HG02759 (cell line): ENCODE measurements around the gene CDH1.

Source experiments
- ATAC-seq: cut with Tn5 transposase; IDR thresholded peaks from one replicate; pipeline ENCODE4 v1.9.1; 2021; ENCODE audit warnings: mild to moderate bottlenecking, moderate library complexity; ENCODE audit not compliant: unreplicated experiment

The CDH1 gene

DNA sequence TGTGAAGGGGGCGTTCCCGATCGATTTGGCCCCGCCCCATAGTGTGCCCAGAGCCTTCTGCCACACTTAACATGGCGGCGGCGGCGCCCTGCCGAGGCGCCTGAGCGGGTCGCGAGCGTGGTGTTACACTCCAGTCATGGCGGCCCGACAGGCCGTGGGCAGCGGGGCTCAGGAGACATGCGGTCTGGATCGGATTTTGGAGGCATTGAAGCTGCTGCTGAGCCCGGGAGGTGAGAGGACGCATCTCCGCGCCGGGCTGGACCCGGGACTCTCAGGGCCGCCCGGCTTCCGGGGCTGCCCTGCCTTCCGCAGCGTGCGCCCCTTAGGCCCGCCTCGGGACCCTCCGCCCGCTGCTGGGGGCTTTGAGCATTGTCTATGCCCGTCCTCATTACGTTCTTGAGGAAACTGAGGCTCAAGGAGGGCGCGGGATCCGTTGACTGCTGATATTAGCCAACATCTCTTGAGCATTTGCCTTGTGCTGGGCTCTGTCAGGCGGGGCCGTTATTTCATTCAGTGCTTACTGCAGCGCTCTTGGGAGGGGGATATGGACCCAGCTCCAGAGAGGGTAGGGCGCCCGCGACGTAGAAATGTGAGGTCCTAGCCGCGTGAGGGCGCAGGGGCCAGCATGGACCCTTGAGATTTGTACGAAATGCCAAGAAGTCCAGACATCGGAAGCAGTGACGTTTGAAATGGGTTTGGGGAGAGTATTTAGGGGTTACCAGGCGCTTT is 106.6 kb downstream of the CDH1 start, which contains the start of gene TANGO6:
Gene TANGO6, plus strand, starts transcription at position 50 of the 729 bp plus-strand sequence. Its CDS starts 87 bp downstream, at position 137.
- ATAC-seq = peak; percentile 89

GRCh38 chr16:68844211-68844564 is 107.1 kb downstream of the CDH1 start:
- ATAC-seq = no peak

DNA sequence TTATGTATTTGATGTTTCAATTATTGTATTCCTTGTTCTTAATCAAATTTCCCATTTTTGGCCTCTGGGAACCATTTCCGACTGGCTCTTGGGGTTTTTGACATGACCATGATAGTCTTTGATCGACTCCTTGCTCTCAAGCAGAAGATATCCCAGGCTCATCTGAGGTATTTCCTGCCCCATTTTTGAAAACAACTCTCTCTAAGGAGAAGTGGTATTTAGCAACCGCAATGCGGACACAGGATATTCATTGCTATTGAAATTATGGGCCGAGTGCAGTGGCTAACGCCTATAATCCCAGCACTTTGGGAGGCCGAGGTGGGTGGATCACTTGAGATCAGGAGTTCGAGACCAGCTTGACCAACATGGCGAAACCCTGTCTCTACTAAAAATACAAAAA is 111.7 kb downstream of the CDH1 start:
- no peak for ATAC-seq

- no peak for ATAC-seq
These were observed 113.4 kb downstream of the CDH1 start for GRCh38 chr16:68850481-68850880.

DNA sequence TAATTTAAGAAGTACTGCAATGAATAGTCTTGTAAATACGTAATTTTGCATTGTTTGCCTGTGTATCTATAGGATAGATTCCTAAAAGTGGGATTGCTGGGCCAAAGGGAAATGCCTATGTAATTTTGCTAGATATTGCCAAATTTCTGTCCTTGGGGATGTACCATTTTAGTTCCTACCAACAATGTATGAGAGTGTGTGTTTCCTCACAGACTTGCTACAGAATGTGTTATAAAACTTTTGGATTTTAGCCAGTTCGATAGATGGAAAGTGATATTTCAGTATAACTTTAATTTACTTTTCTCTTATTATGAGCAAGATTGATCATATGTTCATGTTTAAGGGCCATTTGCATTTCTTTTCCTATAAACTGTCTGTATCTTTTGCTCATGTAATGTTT is 114.5 kb downstream of the CDH1 start:
- ATAC-seq = no peak

GRCh38 chr16:68857479-68857878 is 120.4 kb downstream of the CDH1 start:
- no peak for ATAC-seq

DNA sequence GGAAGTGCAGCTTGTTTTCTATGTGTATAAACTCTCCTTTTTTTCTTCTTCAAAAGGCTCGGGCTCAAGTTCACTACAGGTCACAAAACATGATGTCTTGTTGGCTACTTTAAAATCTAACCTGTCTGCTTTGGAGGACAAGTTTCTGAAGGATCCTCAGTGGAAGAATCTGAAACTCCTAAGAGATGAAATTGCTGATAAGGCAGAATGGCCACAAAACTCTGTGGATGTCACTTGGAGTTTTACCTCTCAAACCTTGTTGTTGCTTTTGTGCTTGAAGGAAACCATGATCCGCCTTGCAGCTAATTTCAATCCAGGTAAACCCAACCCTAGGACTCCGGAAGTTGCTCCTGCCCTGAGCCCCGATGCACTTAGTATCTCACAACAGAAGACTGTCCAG is 122.7 kb downstream of the CDH1 start:
- ATAC-seq = no peak

DNA sequence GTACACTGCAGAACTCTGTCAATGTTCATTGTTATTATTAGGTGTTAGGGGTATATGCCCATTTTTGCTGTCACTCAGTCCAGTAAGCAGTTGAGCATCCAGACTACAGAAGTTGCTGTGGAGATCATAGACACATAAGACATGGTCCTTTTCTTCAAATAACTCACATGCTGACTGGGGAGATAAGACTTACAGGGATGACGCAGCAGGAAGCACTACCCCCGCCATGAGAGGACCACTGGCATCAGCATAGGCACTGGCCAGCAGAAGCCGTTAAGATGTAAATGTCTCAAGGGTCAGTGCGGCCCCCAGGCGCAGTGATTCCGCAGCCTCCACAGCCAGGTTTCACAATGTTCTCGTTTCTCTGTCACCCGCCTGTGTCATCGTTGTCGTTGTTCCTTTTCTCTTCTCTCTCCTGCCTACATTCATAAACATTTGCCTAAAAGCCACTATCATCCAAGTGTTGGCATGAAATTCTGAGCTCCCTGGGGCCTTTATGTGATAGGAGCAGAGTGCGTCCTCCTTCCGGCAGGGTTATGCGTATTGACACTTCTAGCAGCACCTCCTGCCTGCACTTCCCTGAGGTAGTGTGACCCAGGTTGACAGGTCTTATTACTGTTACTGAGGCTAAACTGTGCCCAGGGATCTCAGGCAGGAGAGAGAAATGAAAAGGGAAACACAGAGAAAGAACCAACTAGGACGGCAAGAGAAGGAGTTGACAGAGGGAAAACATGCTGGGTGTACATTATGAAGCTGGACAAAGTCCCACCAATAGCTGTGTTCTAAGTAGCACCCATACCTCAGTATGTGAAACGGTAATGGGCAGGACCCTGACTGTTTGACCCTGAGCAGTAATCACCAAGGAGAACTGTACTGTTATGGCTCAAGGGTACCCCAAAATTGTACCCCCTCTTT is 124.1 kb downstream of the CDH1 start:
- no peak for ATAC-seq

GRCh38 chr16:68866933-68867332 is 129.8 kb downstream of the CDH1 start:
- ATAC-seq = no peak

- ATAC-seq = no peak
These were observed 132.5 kb downstream of the CDH1 start for GRCh38 chr16:68869492-68870088.

DNA sequence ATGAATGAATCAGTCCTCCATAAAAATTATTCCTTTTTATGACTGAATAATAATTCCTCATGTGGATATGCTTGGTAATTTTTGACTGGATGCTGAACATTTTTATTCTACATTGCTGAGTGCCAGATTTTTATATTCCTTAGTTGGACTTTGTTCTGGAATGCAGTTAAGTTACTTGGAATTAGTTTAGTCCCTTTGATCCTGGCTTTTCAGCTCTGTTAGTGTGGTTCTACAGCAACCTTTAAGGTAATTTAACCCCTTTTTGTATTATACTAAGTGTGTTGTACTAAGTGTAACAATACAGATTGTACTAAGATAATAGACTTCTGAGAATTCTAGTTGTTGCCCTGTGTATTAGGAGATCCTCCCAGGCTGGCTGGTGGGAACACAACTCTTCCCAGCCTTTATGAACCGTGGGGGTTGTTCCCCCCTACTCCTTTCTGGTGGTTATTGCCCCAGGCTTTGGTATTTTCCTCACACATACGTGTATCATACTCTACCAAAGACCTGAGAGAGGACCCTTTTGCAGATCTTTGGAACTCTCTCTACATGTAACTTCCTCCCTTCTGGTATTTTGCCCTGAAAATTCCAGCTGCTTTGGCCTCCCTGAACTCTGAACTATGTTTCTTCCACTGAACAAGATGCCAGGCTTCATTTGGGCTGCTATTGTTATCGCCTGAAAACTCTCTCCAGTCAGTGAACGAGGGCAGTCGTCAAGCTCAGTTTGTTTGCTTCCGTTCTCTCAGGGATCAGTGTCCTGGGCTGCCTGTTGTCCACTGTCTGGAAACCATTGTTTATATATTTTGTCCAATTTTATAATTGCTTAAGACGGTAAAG is 136.8 kb downstream of the CDH1 start:
- no peak for ATAC-seq

GRCh38 chr16:68875871-68876270 is 138.8 kb downstream of the CDH1 start:
- no peak for ATAC-seq

- no peak for ATAC-seq
These were observed 146.6 kb downstream of the CDH1 start for GRCh38 chr16:68883685-68884084.

DNA sequence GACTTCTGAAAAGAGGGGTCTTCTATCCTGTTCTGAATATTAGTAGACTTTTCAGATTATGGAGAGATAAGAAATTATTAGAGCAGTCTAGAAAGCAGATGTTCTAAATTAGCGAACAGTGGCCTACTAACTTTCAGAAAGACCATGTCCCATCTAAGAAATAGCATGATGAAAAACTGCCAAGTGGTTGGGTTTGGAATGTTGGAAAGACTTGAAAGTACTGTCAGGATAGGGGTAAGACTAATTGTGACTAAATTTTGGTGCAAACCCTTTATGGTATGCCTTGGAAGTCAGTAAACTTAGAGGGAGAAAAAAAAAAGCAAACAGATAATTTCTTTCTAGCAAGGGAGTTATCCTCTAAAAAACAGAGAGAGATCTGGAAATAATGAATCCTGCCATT is 147.3 kb downstream of the CDH1 start:
- ATAC-seq = no peak
